Neuronal stem cell (in vitro differentiated cells): Measurements from ENCODE around the gene KATNAL1.

Experiments used
- DNase-seq: peaks from one replicate; pipeline ENCODE4 v3.0.0-alpha.2; 2013; ENCODE audit warnings: low spot score
- H2AFZ ChIP-seq: one replicate; pipeline ENCODE4 v1.6.1; 2013; ENCODE audit warnings: mild to moderate bottlenecking, low read length, inconsistent platforms
- H2AK5ac ChIP-seq: 2 replicates; pipeline ENCODE4 v1.6.1; 2013; ENCODE audit warnings: low read depth, mild to moderate bottlenecking, inconsistent platforms, low read length, moderate library complexity, mixed read lengths
- H2BK120ac ChIP-seq: 2 replicates; pipeline ENCODE4 v1.6.1; 2013; ENCODE audit warnings: low read depth, mild to moderate bottlenecking, inconsistent platforms, low read length, moderate library complexity, mixed read lengths
- H2BK12ac ChIP-seq: one replicate; pipeline ENCODE4 v1.6.1; 2013; ENCODE audit warnings: low read length, inconsistent platforms
- H2BK15ac ChIP-seq: 2 replicates; pipeline ENCODE4 v1.6.1; 2013; ENCODE audit warnings: mild to moderate bottlenecking, low read length, inconsistent platforms, mixed read lengths
- H2BK5ac ChIP-seq: one replicate; pipeline ENCODE4 v1.6.1; 2013; ENCODE audit warnings: inconsistent platforms, mild to moderate bottlenecking, low read length, moderate library complexity
- H3K14ac ChIP-seq: one replicate; pipeline ENCODE4 v1.6.1; 2013; ENCODE audit warnings: low read length, inconsistent platforms
- H3K18ac ChIP-seq: 2 replicates; pipeline ENCODE4 v1.6.1; 2013; ENCODE audit warnings: low read length, inconsistent platforms
- H3K23ac ChIP-seq: 2 replicates; pipeline ENCODE4 v1.6.1; 2013; ENCODE audit warnings: low read depth, mild to moderate bottlenecking, mixed read lengths, low read length, inconsistent platforms; ENCODE audit not compliant: poor library complexity
- H3K27ac ChIP-seq: replicated peaks from 3 replicates; pipeline ENCODE4 v1.5.1; 2013; ENCODE audit warnings: low read length, inconsistent platforms
- H3K27me3 ChIP-seq, 3 experiments: 2 replicates each; pipeline ENCODE4 v1.6.1; 2013; ENCODE audit warnings: low read length in 3 of 3, mild to moderate bottlenecking in 2 of 3, inconsistent platforms in 1 of 3, low read depth in 1 of 3, mixed read lengths in 1 of 3, moderate library complexity in 1 of 3; ENCODE audit not compliant: control insufficient read depth in 3 of 3, insufficient read depth in 3 of 3
- H3K36me3 ChIP-seq, 2 donors: replicated peaks in 1 of 2; 2 replicates each; pipeline ENCODE4 v1.6.1; 2013; ENCODE audit warnings: low read length in 2 of 2; ENCODE audit not compliant: control insufficient read depth in 2 of 2, insufficient read depth in 2 of 2
- H3K4ac ChIP-seq: 2 replicates; pipeline ENCODE4 v1.6.1; 2013; ENCODE audit warnings: inconsistent platforms, mild to moderate bottlenecking, low read length, moderate library complexity
- H3K4me1 ChIP-seq, 2 donors: 1 replicate in 1 of 2; 2 replicates in 1 of 2; pipeline ENCODE4 v1.6.1; 2013; ENCODE audit warnings: low read length in 2 of 2, low read depth in 1 of 2; ENCODE audit not compliant: control insufficient read depth in 2 of 2, insufficient read depth in 1 of 2
- H3K4me2 ChIP-seq: one replicate; pipeline ENCODE4 v1.6.1; 2013; ENCODE audit warnings: mild to moderate bottlenecking, low read length, inconsistent platforms; ENCODE audit not compliant: insufficient read depth, poor library complexity, severe bottlenecking
- H3K4me3 ChIP-seq, 2 donors: 2 replicates each; pipeline ENCODE4 v1.5.1; 2013; ENCODE audit warnings: low read length in 2 of 2, mild to moderate bottlenecking in 2 of 2, inconsistent platforms in 1 of 2, moderate library complexity in 1 of 2
- H3K79me1 ChIP-seq: one replicate; pipeline ENCODE4 v1.6.1; 2013; ENCODE audit warnings: low read depth, mild to moderate bottlenecking, inconsistent platforms, low read length, moderate library complexity
- H3K9ac ChIP-seq: one replicate; pipeline ENCODE4 v1.6.1; 2013; ENCODE audit warnings: mild to moderate bottlenecking, low read depth, low read length, inconsistent platforms; ENCODE audit not compliant: poor library complexity
- H3K9me3 ChIP-seq, 2 donors: replicated peaks in 1 of 2; 2 replicates each; pipeline versions ENCODE3 to v1.6.1; 2013; ENCODE audit warnings: low read length in 2 of 2, mild to moderate bottlenecking in 2 of 2, inconsistent platforms in 1 of 2, low read depth in 1 of 2, mixed read lengths in 1 of 2, moderate library complexity in 1 of 2; ENCODE audit not compliant: control insufficient read depth in 2 of 2, insufficient read depth in 1 of 2
- H4K8ac ChIP-seq: one replicate; pipeline ENCODE4 v1.6.1; 2013; ENCODE audit warnings: low read depth, mild to moderate bottlenecking, inconsistent platforms, low read length, moderate library complexity
- H4K91ac ChIP-seq: one replicate; pipeline ENCODE4 v1.6.1; 2013; ENCODE audit warnings: low read length, low read depth, mild to moderate bottlenecking, inconsistent platforms; ENCODE audit not compliant: poor library complexity
- WGBS, 2 donors: extraction: QIAGEN DNeasy Blood & Tissue Kit; methylation state at CpG; one replicate each; pipeline ENCODE4 v1.1.7; 2013; ENCODE audit warnings: missing lambda C conversion rate in 2 of 2, mixed read lengths in 1 of 2; ENCODE audit not compliant: insufficient read length in 2 of 2, insufficient replicate concordance in 1 of 2; ENCODE audit errors: extremely low coverage in 2 of 2; 5-methylcytosine and 5-hydroxymethylcytosine counted together

Gene KATNAL1

GRCh38 chr13:30305456-30305970 is 1.8 kb downstream of the KATNAL1 start:
- Histone ChIP-seq H3K23ac (no peak overlapping the region), H2AFZ (no peak overlapping the region), H3K4me3 (peak overlapping the region in 1 of 2 donors; percentile 72), H4K8ac (no peak overlapping the region), H2AK5ac (no peak overlapping the region), H3K9me3 (no peaks in the 10 kb centered on the region), H3K4me2 (no peak overlapping the region), H4K91ac (no peak overlapping the region), H2BK15ac (no peak overlapping the region), H3K9ac (no peak overlapping the region), H2BK12ac (no peak overlapping the region), H3K4me1 (peaks cover 5 to 10% of the 10 kb centered on the region in 2 donors), H3K36me3 (peaks cover 0 to 3% of the 10 kb centered on the region in 2 donors), H3K4ac (no peak overlapping the region), H3K79me1 (no peaks in the 10 kb centered on the region), H3K27me3 (no peaks in the 10 kb centered on the region), H3K14ac (no peak overlapping the region), H3K27ac (no peak overlapping the region), H3K18ac (no peak overlapping the region), H2BK5ac (no peak overlapping the region), H2BK120ac (no peak overlapping the region)
- no CpG with 5 or more reads among the region's 1 CpG for WGBS, 2 donors
- no peak for DNase-seq

GRCh38 chr13:30303269-30303668 is 4.1 kb downstream of the KATNAL1 start:
- Histone ChIP-seq H3K4me1 (peaks cover 3 to 10% of the 10 kb centered on the region in 2 donors), H2AK5ac (no peak overlapping the region), H3K36me3 (no peaks in the 10 kb centered on the region), H3K9me3 (peaks cover 0 to 6% of the 10 kb centered on the region in 2 donors), H2BK120ac (no peak overlapping the region), H3K9ac (no peak overlapping the region), H3K4me3 (no peak overlapping the region), H3K4me2 (no peak overlapping the region), H3K14ac (no peak overlapping the region), H2BK12ac (no peak overlapping the region), H3K4ac (no peak overlapping the region), H4K8ac (no peak overlapping the region), H4K91ac (no peak overlapping the region), H3K23ac (no peak overlapping the region), H3K27me3 (no peaks in the 10 kb centered on the region), H2BK15ac (no peak overlapping the region), H3K27ac (no peak overlapping the region), H3K79me1 (no peaks in the 10 kb centered on the region), H3K18ac (no peak overlapping the region), H2BK5ac (no peak overlapping the region), H2AFZ (no peak overlapping the region)
- no CpG with 5 or more reads among the region's 1 CpG for WGBS, 2 donors
- DNase-seq: no peak

DNA sequence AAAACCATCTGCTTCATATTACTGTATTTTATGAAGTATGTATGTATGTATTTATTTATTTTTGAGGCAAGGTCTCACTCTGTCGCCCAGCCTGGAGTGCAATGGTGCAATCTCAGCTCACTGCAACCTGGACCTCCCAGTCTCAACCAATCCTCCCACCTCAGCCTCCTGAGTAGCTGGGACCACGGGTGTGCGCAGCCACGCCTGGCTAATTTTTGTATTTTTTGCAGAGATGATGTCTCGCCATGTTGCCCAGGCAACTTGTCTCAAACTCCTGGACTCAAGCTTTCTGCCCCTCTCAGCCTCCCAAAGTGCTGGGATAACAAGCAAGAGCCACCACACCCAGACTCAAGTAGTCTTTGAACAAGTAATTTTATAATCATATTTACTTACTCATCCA is 5.5 kb downstream of the KATNAL1 start:
- no peak overlapping the region for H3K4ac ChIP-seq
- H3K23ac ChIP-seq: no peak overlapping the region
- H3K18ac ChIP-seq: no peak overlapping the region
- H4K91ac ChIP-seq: no peak overlapping the region
- peaks cover 0 to 9% of the 10 kb centered on the region in 2 donors for H3K4me1 ChIP-seq
- no peak overlapping the region for H4K8ac ChIP-seq
- H3K27ac ChIP-seq: no peak overlapping the region
- H2AFZ ChIP-seq: no peak overlapping the region
- H3K36me3 ChIP-seq: no peaks in the 10 kb centered on the region
- no peak overlapping the region for H2BK15ac ChIP-seq
- no peak overlapping the region for H2BK5ac ChIP-seq
- no peak overlapping the region for H3K14ac ChIP-seq
- DNase-seq: no peak
- no peaks in the 10 kb centered on the region for H3K27me3 ChIP-seq
- H3K9ac ChIP-seq: no peak overlapping the region
- no peak overlapping the region for H2BK12ac ChIP-seq
- H2AK5ac ChIP-seq: no peak overlapping the region
- H3K4me2 ChIP-seq: no peak overlapping the region
- WGBS, 2 donors: no CpG with 5 or more reads among the region's 5 CpGs
- H3K4me3 ChIP-seq: no peak overlapping the region
- H3K9me3 ChIP-seq: peaks cover 0 to 9% of the 10 kb centered on the region in 2 donors
- no peaks in the 10 kb centered on the region for H3K79me1 ChIP-seq
- H2BK120ac ChIP-seq: no peak overlapping the region

GRCh38 chr13:30300596-30300995 is 6.8 kb downstream of the KATNAL1 start:
- Histone ChIP-seq H4K8ac (no peak overlapping the region), H3K36me3 (no peaks in the 10 kb centered on the region), H3K23ac (no peak overlapping the region), H3K27me3 (no peaks in the 10 kb centered on the region), H3K79me1 (no peaks in the 10 kb centered on the region), H3K18ac (no peak overlapping the region), H4K91ac (no peak overlapping the region), H3K14ac (no peak overlapping the region), H3K4me3 (no peak overlapping the region), H3K4ac (no peak overlapping the region), H3K27ac (no peak overlapping the region), H2BK5ac (no peak overlapping the region), H2BK120ac (no peak overlapping the region), H3K9ac (no peak overlapping the region), H3K4me2 (no peak overlapping the region), H2AFZ (no peak overlapping the region), H2AK5ac (no peak overlapping the region), H2BK15ac (no peak overlapping the region), H3K4me1 (peaks cover 0 to 5% of the 10 kb centered on the region in 2 donors), H3K9me3 (peaks cover 0 to 9% of the 10 kb centered on the region in 2 donors), H2BK12ac (no peak overlapping the region)
- no CpG with 5 or more reads among the region's 1 CpG for WGBS, 2 donors
- DNase-seq: no peak
